ENCODE measurements around the gene ALK. TPM values are rescaled to one million over a fixed set of nuclear protein-coding genes. Genes with fewer than 3 reads are reported as not detected.

ALK gene
- total and polyA plus RNA-seq, 10 of the 15 experiments (the other 5 are each of a cell fraction or from before 2014, with no cell fraction given) = 0.11 TPM; not detected in 9

GRCh38 chr2:29495536-29496060 is 425.8 kb downstream of the ALK start:
- RAD21 ChIA-PET (ENCODE audit: unreplicated experiment) = no interaction called here
- intact Hi-C loops (cut with micrococcal nuclease; ENCODE audit: unreplicated experiment) (no loop called here), in situ Hi-C loops (cut with MboI) (no loop called here)
- POLR2A ChIA-PET = no interaction called here
- Histone ChIP-seq H3K27ac (ENCODE audit: control insufficient read depth, insufficient read depth) (no peak overlapping the region), H3K4me1 (ENCODE audit: control insufficient read depth, insufficient read depth, low read length) (no peaks in the 10 kb centered on the region), H3K4me2 (ENCODE audit: control insufficient read depth, insufficient read depth) (no peak overlapping the region), H3K9me3 (replicated peaks; ENCODE audit: control insufficient read depth, insufficient read depth, low read length) (no peaks in the 10 kb centered on the region), H3K4me3 (no peak overlapping the region), H2AFZ (ENCODE audit: control insufficient read depth, low read depth, low read length) (no peak overlapping the region), H4K20me1 (ENCODE audit: control insufficient read depth, insufficient read depth) (peaks cover 3% of the 10 kb centered on the region; the same call in 1 of the 2 replicates), H3K9ac (ENCODE audit: control insufficient read depth, insufficient read depth, low read length) (no peak overlapping the region), H3K79me2 (ENCODE audit: control insufficient read depth, insufficient read depth, low read length) (no peaks in the 10 kb centered on the region), H3K27me3 (replicated peaks in 1 of 2; ENCODE audit: control insufficient read depth in 2 of 2, insufficient read depth in 2 of 2, low read length in 1 of 2) (no peaks in the 10 kb centered on the region), H3K36me3 (ENCODE audit: control insufficient read depth in 2 of 2, insufficient read depth in 2 of 2, low read length in 1 of 2) (no peaks in the 10 kb centered on the region)
- DNase-seq (ENCODE audit: low read depth, low spot score) (no peak), ATAC-seq (no peak), FAIRE-seq (peak; percentile 31)
- CTCF ChIA-PET = interaction anchor here (1.0 kb wide), 1 partner anchor 8 kb away, joined by 3 read pairs; no protein-coding TSS in a partner anchor
- TF ChIP-seq BMI1 (IDR thresholded peaks at IDR 0.05; ENCODE audit: borderline replicate concordance) = no peak
- WGBS (ENCODE audit: insufficient coverage, insufficient replicate concordance, low lambda C conversion rate, missing lambda C conversion rate) = 0% methylated on average over 4 of the region's 4 CpGs
- BruUV-seq (replicated peaks) = no TSS peak
- SMC1A ChIA-PET (ENCODE audit: uncharacterized antibody, unreplicated experiment) = interaction anchor here (1.4 kb wide), 1 partner anchor 8 kb away, joined by 6 read pairs; no protein-coding TSS in a partner anchor

GRCh38 chr2:29495068-29495467 is 426.3 kb downstream of the ALK start:
- CTCF ChIA-PET = interaction anchor here (1.0 kb wide), 1 partner anchor 8 kb away, joined by 3 read pairs; no protein-coding TSS in a partner anchor
- SMC1A ChIA-PET (ENCODE audit: uncharacterized antibody, unreplicated experiment) = no interaction called here
- WGBS (ENCODE audit: insufficient coverage, insufficient replicate concordance, low lambda C conversion rate, missing lambda C conversion rate) = 36% methylated on average over 6 of the region's 6 CpGs
- FAIRE-seq (no peak), ATAC-seq (no peak), DNase-seq (ENCODE audit: low read depth, low spot score) (no peak)
- Histone ChIP-seq H3K4me2 (ENCODE audit: control insufficient read depth, insufficient read depth) (no peak overlapping the region), H3K79me2 (ENCODE audit: control insufficient read depth, insufficient read depth, low read length) (no peaks in the 10 kb centered on the region), H3K4me3 (no peak overlapping the region), H3K27ac (ENCODE audit: control insufficient read depth, insufficient read depth) (no peak overlapping the region), H3K9ac (ENCODE audit: control insufficient read depth, insufficient read depth, low read length) (no peak overlapping the region), H4K20me1 (ENCODE audit: control insufficient read depth, insufficient read depth) (peaks cover 3% of the 10 kb centered on the region; the same call in 1 of the 2 replicates), H3K4me1 (ENCODE audit: control insufficient read depth, insufficient read depth, low read length) (no peaks in the 10 kb centered on the region), H3K9me3 (replicated peaks; ENCODE audit: control insufficient read depth, insufficient read depth, low read length) (no peaks in the 10 kb centered on the region), H3K27me3 (replicated peaks in 1 of 2; ENCODE audit: control insufficient read depth in 2 of 2, insufficient read depth in 2 of 2, low read length in 1 of 2) (no peaks in the 10 kb centered on the region), H3K36me3 (ENCODE audit: control insufficient read depth in 2 of 2, insufficient read depth in 2 of 2, low read length in 1 of 2) (no peaks in the 10 kb centered on the region), H2AFZ (ENCODE audit: control insufficient read depth, low read depth, low read length) (no peak overlapping the region)
- BruUV-seq (replicated peaks) = no TSS peak
- in situ Hi-C loops (cut with MboI) (no loop called here), intact Hi-C loops (cut with micrococcal nuclease; ENCODE audit: unreplicated experiment) (no loop called here)
- RAD21 ChIA-PET (ENCODE audit: unreplicated experiment) = no interaction called here
- POLR2A ChIA-PET = no interaction called here
- no peak for TF ChIP-seq HDGF (IDR thresholded peaks at IDR 0.05)
- TF ChIP-seq SMC3 (IDR thresholded peaks at IDR 0.05; ENCODE audit: borderline replicate concordance, low read length) = no peak

Data from GM12878 (cell line).